GM12865 (cell line): ENCODE results near the gene TBC1D12.

Experiments
- DNase-seq: peaks from one replicate; pipeline ENCODE4 v3.0.0; 2010; ENCODE audit warnings: low read depth
- H3K4me3 ChIP-seq: 2 replicates; pipeline ENCODE4 v1.5.1; 2011; ENCODE audit warnings: mild to moderate bottlenecking, low read depth, low read length, control low read depth
- CTCF ChIP-seq: IDR thresholded peaks from 2 replicates; pipeline ENCODE4 v1.5.1; 2011; ENCODE audit warnings: low read length, control low read depth, low read depth, inconsistent platforms; ENCODE audit not compliant: insufficient read depth; ENCODE audit errors: missing control alignments

TBC1D12 gene

GRCh38 chr10:94413361-94413760 is 11.0 kb downstream of the TBC1D12 start:
- DNase-seq, result no peak
- TF ChIP-seq CTCF, result no peak

GRCh38 chr10:94416896-94417295 is 14.6 kb downstream of the TBC1D12 start:
- no peak for DNase-seq
- no peak overlapping the region for H3K4me3 ChIP-seq
- no peak for TF ChIP-seq CTCF

More at GRCh38 chr10:94413361-94413760, 11.0 kb downstream of the TBC1D12 start:
- H3K4me3 ChIP-seq, result no peak overlapping the region

GRCh38 chr10:94417321-94417720 is 15.0 kb downstream of the TBC1D12 start:
- no peak for TF ChIP-seq CTCF
- H3K4me3 ChIP-seq, result no peak overlapping the region
- DNase-seq, result no peak

GRCh38 chr10:94420516-94420915 is 18.2 kb downstream of the TBC1D12 start:
- H3K4me3 ChIP-seq, result no peak overlapping the region
- no peak for DNase-seq
- TF ChIP-seq CTCF, result no peak

- TF ChIP-seq CTCF, result no peak
- DNase-seq, result no peak
- H3K4me3 ChIP-seq, result no peak overlapping the region
Observed at GRCh38 chr10:94420998-94421528, 18.7 kb downstream of the TBC1D12 start.

GRCh38 chr10:94423627-94424026 is 21.3 kb downstream of the TBC1D12 start:
- no peak overlapping the region for H3K4me3 ChIP-seq
- DNase-seq, result no peak

More at GRCh38 chr10:94423627-94424026, 21.3 kb downstream of the TBC1D12 start:
- no peak for TF ChIP-seq CTCF
